CD4-positive, alpha-beta T cell treated with Interleukin-15 for 4 hours (primary cell): ENCODE results near the gene TTC1.

ENCODE experiments used
- DNase-seq: peaks from one replicate; pipeline ENCODE4 v3.0.0-alpha.2; 2020; ENCODE audit warnings: low spot score

TTC1 gene

GRCh38 chr5:160088805-160089204 lies 79.9 kb downstream of the TTC1 start:
- no peak for DNase-seq

GRCh38 chr5:160089531-160089930 lies 80.6 kb downstream of the TTC1 start:
- no peak for DNase-seq

- no peak for DNase-seq
Measured at GRCh38 chr5:160090059-160090458, 81.1 kb downstream of the TTC1 start.

GRCh38 chr5:160092514-160092913 lies 83.6 kb downstream of the TTC1 start:
- no peak for DNase-seq

GRCh38 chr5:160092960-160093707 lies 84.2 kb downstream of the TTC1 start:
- no peak for DNase-seq

GRCh38 chr5:160096178-160096577 lies 87.2 kb downstream of the TTC1 start:
- no peak for DNase-seq

- no peak for DNase-seq
Measured at GRCh38 chr5:160097991-160098390, 89.1 kb downstream of the TTC1 start.

- no peak for DNase-seq
Measured at GRCh38 chr5:160105686-160106360, 96.9 kb downstream of the TTC1 start.

GRCh38 chr5:160108124-160108523 lies 99.2 kb downstream of the TTC1 start:
- no peak for DNase-seq
